A549 (cell line): ENCODE measurements around the gene SNX19. TPM values are rescaled to one million over a fixed set of nuclear protein-coding genes. Genes with fewer than 3 reads are reported as not detected.
"Not testable (repeated sequence)": the region's sequence is repeated elsewhere in the genome, so short reads cannot be mapped to it uniquely, and the experiment has no call there.

Experiments used
- ATAC-seq, 2 experiments: fragments of 200-7000 bp in 1 of 2; fragments of >200 bp in 1 of 2; cut with Nextera tagmentation in 1 of 2; cut with Tn5 transposase in 1 of 2; 3 replicates each; pipeline versions ENCODE4 v1.8.0 to v1.9.1; 2018 to 2020; ENCODE audit warnings: mild to moderate bottlenecking in 1 of 2, moderate library complexity in 1 of 2
- CTCF ChIA-PET: fragments of 300-600 bp; sonication (Branson Sonifier 250); formaldehyde crosslinking; extraction: SDS; loops from one replicate; lab custom pipeline; 2021; ENCODE audit warnings: antibody characterized with exemption, inconsistent platforms; lab: Yijun Ruan, JAX
- POLR2A ChIA-PET: fragments of 350-600 bp; formaldehyde crosslinking; extraction: SDS; loops from one replicate; lab custom pipeline; 2021; ENCODE audit warnings: antibody characterized with exemption, inconsistent platforms; lab: Yijun Ruan, JAX
- DNase-seq, 2 experiments: peaks; one replicate each; pipeline versions ENCODE4 v3.0.0 to v3.0.0-alpha.2; 2011 to 2016; ENCODE audit warnings: low read depth in 1 of 2, low spot score in 1 of 2
- FAIRE-seq: peaks from 2 replicates; lab custom pipeline; 2011; peaks lifted over from hg19 to GRCh38; lab: Jason Lieb, UNC
- H3K27ac ChIP-seq, 2 experiments: fragments of >200 bp; sonication (Bioruptor Twin); formaldehyde crosslinking; 3 replicates each; pipeline ENCODE4 v1.5.1; 2016 to 2017
- H3K4me1 ChIP-seq: fragments of >200 bp; sonication (Bioruptor Twin); formaldehyde crosslinking; 3 replicates; pipeline ENCODE4 v1.6.1; 2016
- H3K4me2 ChIP-seq: fragments of >200 bp; sonication (Bioruptor Twin); formaldehyde crosslinking; 3 replicates; pipeline ENCODE4 v1.6.1; 2016
- H3K4me3 ChIP-seq: fragments of >200 bp; sonication (Bioruptor Twin); formaldehyde crosslinking; 3 replicates; pipeline ENCODE4 v1.5.1; 2016
- H3K9me3 ChIP-seq: fragments of >200 bp; sonication (Bioruptor Twin); formaldehyde crosslinking; 3 replicates; pipeline ENCODE4 v1.6.1; 2016
- BHLHE40 ChIP-seq: IDR thresholded peaks from 2 replicates; pipeline ENCODE4 v1.6.1; 2012; ENCODE audit warnings: low read depth, low read length, inconsistent platforms
- CBX8 ChIP-seq: fragments of 200-600 bp; sonication (generic); IDR thresholded peaks from 2 replicates; pipeline ENCODE4 v1.6.1; 2016
- CEBPB ChIP-seq, 2 experiments: fragments of >200 bp in 1 of 2; sonication (Bioruptor Twin) in 1 of 2; formaldehyde crosslinking in 1 of 2; IDR thresholded peaks; 2 replicates each; pipeline ENCODE4 v1.6.1; 2012 to 2016
- CTCF ChIP-seq: fragments of >200 bp; sonication (Bioruptor Twin); formaldehyde crosslinking; IDR thresholded peaks from 3 replicates; pipeline ENCODE4 v1.5.1; 2016
- E2F6 ChIP-seq: IDR thresholded peaks from 2 replicates; pipeline ENCODE4 v1.6.1; 2012; ENCODE audit warnings: low read depth, borderline replicate concordance
- ELK1 ChIP-seq: fragments of 150-350 bp; IDR thresholded peaks from 2 replicates; pipeline ENCODE4 v1.6.1; 2014; ENCODE audit warnings: low read depth, mild to moderate bottlenecking, low read length
- HES2 ChIP-seq: fragments of >200 bp; sonication (Bioruptor Twin); formaldehyde crosslinking; IDR thresholded peaks from 2 replicates; pipeline ENCODE4 v1.6.1; 2016
- HMGXB4 ChIP-seq: fragments of 250-450 bp; sonication (Bioruptor Pico); IDR thresholded peaks from 2 replicates; pipeline ENCODE4 v1.5.0; 2021; ENCODE audit warnings: mild to moderate bottlenecking, moderate library complexity, borderline replicate concordance
- HOXB13 ChIP-seq: fragments of 250-450 bp; sonication (Bioruptor Pico); IDR thresholded peaks from 2 replicates; pipeline ENCODE4 v1.5.0; 2020; ENCODE audit warnings: low read depth, mild to moderate bottlenecking, moderate library complexity
- KDM5A ChIP-seq: fragments of 200-600 bp; sonication (generic); IDR thresholded peaks from 2 replicates; pipeline ENCODE4 v1.6.1; 2016; ENCODE audit warnings: antibody characterized with exemption, mild to moderate bottlenecking
- MAFK ChIP-seq: fragments of 450-650 bp; IDR thresholded peaks from 2 replicates; pipeline ENCODE4 v1.6.1; 2014; ENCODE audit not compliant: partially characterized antibody
- MYC ChIP-seq: IDR thresholded peaks from 2 replicates; pipeline ENCODE4 v1.6.1; 2012; ENCODE audit warnings: mild to moderate bottlenecking, inconsistent platforms, low read length, improper control_type of control experiment, borderline replicate concordance
- PHF8 ChIP-seq: fragments of 200-600 bp; sonication (generic); IDR thresholded peaks from 2 replicates; pipeline ENCODE4 v1.6.1; 2016; ENCODE audit warnings: low read depth, mild to moderate bottlenecking, antibody characterized with exemption, moderate library complexity, borderline replicate concordance
- RAD21 ChIP-seq, 2 experiments: fragments of >200 bp in 1 of 2; sonication (Bioruptor Twin) in 1 of 2; formaldehyde crosslinking in 1 of 2; IDR thresholded peaks in 1 of 2; conservative IDR thresholded peaks in 1 of 2; 2 replicates in 1 of 2; 3 replicates in 1 of 2; pipeline ENCODE4 v1.6.1; 2012 to 2018; ENCODE audit warnings: inconsistent platforms in 1 of 2
- RARB ChIP-seq: fragments of 250-450 bp; sonication (Bioruptor Pico); IDR thresholded peaks from 2 replicates; pipeline ENCODE4 v1.8.0; 2021; ENCODE audit warnings: mild to moderate bottlenecking, moderate library complexity
- REST ChIP-seq: fragments of 200-600 bp; sonication (generic); IDR thresholded peaks from 2 replicates; pipeline ENCODE4 v1.6.1; 2016; ENCODE audit warnings: antibody characterized with exemption, mild to moderate bottlenecking, moderate library complexity
- RFX5 ChIP-seq: fragments of 450-650 bp; IDR thresholded peaks from 2 replicates; pipeline ENCODE4 v1.7.1; 2014; ENCODE audit warnings: antibody characterized with exemption, mild to moderate bottlenecking, moderate library complexity
- SMC3 ChIP-seq: fragments of >200 bp; sonication (Bioruptor Twin); formaldehyde crosslinking; IDR thresholded peaks from 3 replicates; pipeline ENCODE4 v1.6.1; 2018; ENCODE audit warnings: inconsistent platforms
- TP53 ChIP-seq: fragments of 250-450 bp; sonication (Bioruptor Pico); IDR thresholded peaks from 2 replicates; pipeline ENCODE4 v1.5.0; 2021; ENCODE audit warnings: mild to moderate bottlenecking, moderate library complexity
- ZSCAN20 ChIP-seq: fragments of 250-450 bp; sonication (Bioruptor Pico); IDR thresholded peaks from 2 replicates; pipeline ENCODE4 v1.8.0; 2022; ENCODE audit warnings: mild to moderate bottlenecking, moderate library complexity
- WGBS: methylation state at CpG from one replicate; pipeline ENCODE4 v1.1.6; 2017; ENCODE audit errors: missing lambda C conversion rate; 5-methylcytosine and 5-hydroxymethylcytosine counted together
- polyA plus RNA-seq, 4 experiments: library from polyadenylated mRNA; depleted of rRNA in 3 of 4; stranded (reverse); fragments of >200 nt; fragmentation: RNase III in 1 of 4; extraction: RNeasy Plus Mini Kit Qiagen cat#74134 plus additional on column Dnase treatment in 1 of 4; gene quantifications; 2 replicates in 3 of 4; 3 replicates in 1 of 4; pipeline ENCODE4 v1.2.3, GENCODE V29; 2011 to 2017

Gene SNX19
- polyA plus RNA-seq, 2 of the 4 experiments (the other 2 are of a cell fraction) = 13.4 to 26.7 TPM

GRCh38 chr11:130924750-130925149 is 8.5 kb upstream of the SNX19 start:
- Histone ChIP-seq H3K9me3 (no peaks in the 10 kb centered on the region), H3K27ac (no peak overlapping the region), H3K4me1 (no peaks in the 10 kb centered on the region), H3K4me2 (no peak overlapping the region), H3K4me3 (no peak overlapping the region)
- ATAC-seq = no peak
- CTCF ChIA-PET = interaction anchor here (1.0 kb wide), 1 partner anchor 9 kb away, joined by 4 read pairs; the partner anchor contains the start of gene SNX19
- no peak for FAIRE-seq
- POLR2A ChIA-PET = no interaction called here
- 0% methylated on average over 3 of the region's 3 CpGs for WGBS
- no peak for DNase-seq
- no peak for TF ChIP-seq BHLHE40
- TF ChIP-seq SMC3 = no peak
- TF ChIP-seq HMGXB4 (CRISPR knock-in tag) = no peak
- no peak for TF ChIP-seq HOXB13 (CRISPR knock-in tag)
- TF ChIP-seq TP53 (CRISPR knock-in tag) = no peak
- no peak for TF ChIP-seq ELK1
- no peak for TF ChIP-seq MYC
- TF ChIP-seq RAD21 (conservative IDR thresholded peaks at IDR 0.05 in 1 of 2, IDR thresholded peaks at IDR 0.05 in 1 of 2) = no peak
- no peak for TF ChIP-seq RFX5
- no peak for TF ChIP-seq CTCF
- no peak for TF ChIP-seq CEBPB (IDR thresholded peaks at IDR 0.05)
- TF ChIP-seq HES2 = no peak
- no peak for TF ChIP-seq E2F6
- no peak for TF ChIP-seq RARB (CRISPR knock-in tag)
- no peak for TF ChIP-seq CBX8
- no peak for TF ChIP-seq KDM5A
- no peak for TF ChIP-seq MAFK
- TF ChIP-seq ZSCAN20 (CRISPR knock-in tag) = no peak

GRCh38 chr11:130920612-130921011 is 4.3 kb upstream of the SNX19 start:
- DNase-seq, H3K4me2 ChIP-seq, H3K4me1 ChIP-seq, FAIRE-seq, H3K9me3 ChIP-seq, ATAC-seq, H3K27ac ChIP-seq, POLR2A ChIA-PET, H3K4me3 ChIP-seq, CTCF ChIA-PET: not testable (repeated sequence)
- 12% methylated on average over 5 of the region's 5 CpGs for WGBS

- FAIRE-seq (no peak), ATAC-seq (no peak), DNase-seq (no peak)
- Histone ChIP-seq H3K4me1 (no peaks in the 10 kb centered on the region), H3K27ac (no peak overlapping the region), H3K4me3 (no peak overlapping the region), H3K4me2 (no peak overlapping the region), H3K9me3 (peaks cover 26% of the 10 kb centered on the region; the same call in 2 of the 3 replicates)
- POLR2A ChIA-PET = no interaction called here
- CTCF ChIA-PET = interaction anchor here (1.5 to 2.7 kb wide), 2 partner anchors 56 to 757 kb away, joined by 5 to 8 read pairs; no protein-coding TSS in a partner anchor
- 68% methylated on average over 6 of the region's 6 CpGs for WGBS
- no peak for TF ChIP-seq REST
- no peak for TF ChIP-seq HOXB13 (CRISPR knock-in tag)
- no peak for TF ChIP-seq CTCF
- no peak for TF ChIP-seq PHF8
Measured at GRCh38 chr11:130918081-130918480, 1.8 kb upstream of the SNX19 start.
